Endothelial cell of umbilical vein (primary cell): Measurements from ENCODE around the gene TENM4. TPM values are rescaled to one million over a fixed set of nuclear protein-coding genes. Genes with fewer than 3 reads are reported as not detected.

ENCODE experiments used
- BruUV-seq: library from RNA; stranded (reverse); fragments of 400-500 nt; replicated peaks from 2 replicates; lab custom pipeline; 2021; lab: Mats Ljungman, UMichigan
- CTCF ChIA-PET: fragments of 300-600, 350-600 bp; sonication (Branson Sonifier 250); formaldehyde crosslinking; loops from one replicate; lab custom pipeline; 2021; ENCODE audit warnings: antibody characterized with exemption, inconsistent platforms; lab: Charles Lee
- POLR2A ChIA-PET: fragments of 300-600, 350-600 bp; sonication (Branson Sonifier 250); formaldehyde crosslinking; loops from one replicate; lab custom pipeline; 2021; ENCODE audit warnings: antibody characterized with exemption, inconsistent platforms; lab: Charles Lee
- DNase-seq: peaks from one replicate; pipeline ENCODE4 v3.0.0-alpha.2; 2011; ENCODE audit warnings: low read depth, low spot score
- FAIRE-seq: peaks from 2 replicates; lab custom pipeline; 2011; peaks lifted over from hg19 to GRCh38; lab: Jason Lieb, UNC
- H2AFZ ChIP-seq: 2 replicates; pipeline ENCODE4 v1.6.0; 2012; ENCODE audit warnings: low read depth, low read length, control low read depth, inconsistent platforms
- H3K27ac ChIP-seq: 2 replicates; pipeline ENCODE4 v1.5.1; 2011; ENCODE audit warnings: low read depth, mild to moderate bottlenecking, control low read depth, low read length, moderate library complexity; ENCODE audit not compliant: insufficient read depth
- H3K27me3 ChIP-seq, 2 experiments: 2 replicates each; pipeline versions ENCODE4 v1.6.0 to v1.6.1; 2011; ENCODE audit warnings: low read length in 2 of 2, mixed read lengths in 1 of 2; ENCODE audit not compliant: control insufficient read depth in 2 of 2, insufficient read depth in 2 of 2
- H3K36me3 ChIP-seq, 2 experiments: 2 replicates in 1 of 2; 3 replicates in 1 of 2; pipeline ENCODE4 v1.5.1; 2011; ENCODE audit warnings: low read length in 2 of 2, mild to moderate bottlenecking in 1 of 2, moderate library complexity in 1 of 2; ENCODE audit not compliant: control insufficient read depth in 2 of 2, insufficient read depth in 2 of 2; ENCODE audit errors: extremely low read depth in 1 of 2
- H3K4me1 ChIP-seq: 3 replicates; pipeline ENCODE4 v1.5.1; 2011; ENCODE audit warnings: mild to moderate bottlenecking, low read length; ENCODE audit not compliant: control insufficient read depth, insufficient read depth; ENCODE audit errors: extremely low read depth
- H3K4me2 ChIP-seq: 2 replicates; pipeline ENCODE4 v1.6.1; 2011; ENCODE audit warnings: low read length, control low read depth, mixed read lengths; ENCODE audit not compliant: insufficient read depth
- H3K4me3 ChIP-seq, 3 experiments: fragments of 200-600 bp in 1 of 3; sonication (generic), shearing (Covaris generic) in 1 of 3; replicated peaks in 1 of 3; 2 replicates each; pipeline ENCODE4 v1.5.1; 2011 to 2016; ENCODE audit warnings: control low read depth in 3 of 3, low read length in 3 of 3, mild to moderate bottlenecking in 2 of 3, inconsistent platforms in 1 of 3, low read depth in 1 of 3, moderate library complexity in 1 of 3; ENCODE audit not compliant: insufficient read depth in 1 of 3
- H3K79me2 ChIP-seq: 2 replicates; pipeline ENCODE4 v1.6.0; 2012; ENCODE audit warnings: low read length, inconsistent platforms; ENCODE audit not compliant: control insufficient read depth, insufficient read depth
- H3K9ac ChIP-seq: replicated peaks from 2 replicates; pipeline ENCODE3; 2011; ENCODE audit warnings: low read length, control low read depth; ENCODE audit not compliant: insufficient read depth; ENCODE audit errors: extremely low read depth
- H3K9me1 ChIP-seq: replicated peaks from 3 replicates; pipeline ENCODE4 v1.6.0; 2011; ENCODE audit warnings: mild to moderate bottlenecking, low read length; ENCODE audit not compliant: control insufficient read depth, insufficient read depth; ENCODE audit errors: extremely low read depth
- H3K9me3 ChIP-seq: replicated peaks from 2 replicates; pipeline ENCODE4 v1.5.1; 2012; ENCODE audit warnings: low read length, inconsistent platforms; ENCODE audit not compliant: control insufficient read depth, insufficient read depth
- H4K20me1 ChIP-seq: replicated peaks from 2 replicates; pipeline ENCODE3; 2011; ENCODE audit warnings: mild to moderate bottlenecking, low read length; ENCODE audit not compliant: control insufficient read depth, insufficient read depth; ENCODE audit errors: extremely low read depth
- CTCF ChIP-seq, 2 donors: IDR thresholded peaks; 1 replicate in 1 of 2; 2 replicates in 1 of 2; pipeline ENCODE4 v1.5.1; 2011; ENCODE audit warnings: low read length in 2 of 2, mild to moderate bottlenecking in 2 of 2, moderate library complexity in 2 of 2, control low read depth in 1 of 2, inconsistent platforms in 1 of 2, low read depth in 1 of 2; ENCODE audit not compliant: insufficient read depth in 1 of 2; ENCODE audit errors: extremely low read depth in 1 of 2
- EZH2 ChIP-seq: IDR thresholded peaks from 2 replicates; pipeline ENCODE4 v1.6.1; 2012; ENCODE audit warnings: borderline replicate concordance, low read depth, mild to moderate bottlenecking, moderate library complexity, low read length, inconsistent platforms; ENCODE audit not compliant: severe bottlenecking
- FOS ChIP-seq: IDR thresholded peaks from 2 replicates; pipeline ENCODE4 v1.6.1; 2011; ENCODE audit warnings: mild to moderate bottlenecking, low read length, moderate library complexity, borderline replicate concordance; ENCODE audit not compliant: insufficient read depth
- GATA2 ChIP-seq: IDR thresholded peaks from 2 replicates; pipeline ENCODE4 v1.7.0; 2011; ENCODE audit warnings: low read depth, mild to moderate bottlenecking, moderate library complexity, mixed read lengths, low read length; ENCODE audit not compliant: insufficient read length, insufficient read depth
- MAX ChIP-seq: IDR thresholded peaks from 2 replicates; pipeline ENCODE4 v1.6.1; 2011; ENCODE audit not compliant: insufficient read depth, insufficient read length
- MYC ChIP-seq: IDR thresholded peaks from one replicate; pipeline ENCODE4 v1.6.1; 2011; ENCODE audit warnings: mild to moderate bottlenecking, low read depth, low read length
- POLR2A ChIP-seq: IDR thresholded peaks from 2 replicates; pipeline ENCODE4 v1.6.1; 2012; ENCODE audit warnings: low read depth, mild to moderate bottlenecking, control low read depth, low read length
- POLR2AphosphoS5 ChIP-seq: IDR thresholded peaks from 2 replicates; pipeline ENCODE4 v1.6.1; 2012; ENCODE audit warnings: low read depth, mild to moderate bottlenecking, control low read depth, low read length, moderate library complexity; ENCODE audit not compliant: insufficient read depth
- dilution Hi-C: fragments of 300-500 bp; cut with MboI; formaldehyde crosslinking; loops from one replicate; pipeline ENCODE4 v1.15.0; 2019; ENCODE audit warnings: low sequenced_read_pairs; ENCODE audit not compliant: extremely low pct_ligation_motif_present
- intact Hi-C: fragments of 100-400 bp; cut with micrococcal nuclease; formaldehyde crosslinking; loops from one replicate; pipeline ENCODE4 v1.10.0; 2022
- polyA plus RNA-seq, 4 experiments: library from polyadenylated mRNA; depleted of rRNA in 3 of 4; stranded (reverse) in 3 of 4; unstranded in 1 of 4; fragments of >200 nt; gene quantifications; 2 replicates each; pipeline versions ENCODE4 v1.2.1 to v1.2.3, GENCODE V29; 2011 to 2012; ENCODE audit warnings: missing spikeins in 1 of 4
- total RNA-seq: library from RNA; stranded (reverse); gene quantifications from 2 replicates; pipeline ENCODE4 v1.2.3, GENCODE V29; 2021

The TENM4 gene
- total and polyA plus RNA-seq, 2 donors (not counting 3 experiments of a cell fraction or from before 2014, with no cell fraction given): 0.06 to 0.27 TPM

- Histone ChIP-seq H3K4me2 (no peak overlapping the region), H3K79me2 (no peaks in the 10 kb centered on the region), H3K9me3 (no peaks in the 10 kb centered on the region), H2AFZ (no peak overlapping the region), H3K27me3 (no peaks in the 10 kb centered on the region), H4K20me1 (no peaks in the 10 kb centered on the region), H3K36me3 (no peaks in the 10 kb centered on the region), H3K4me1 (no peaks in the 10 kb centered on the region), H3K9ac (no peak overlapping the region), H3K27ac (no peak overlapping the region), H3K4me3 (no peak overlapping the region), H3K9me1 (no peaks in the 10 kb centered on the region)
- dilution Hi-C loops (no loop called here), intact Hi-C loops (no loop called here)
- no peak for FAIRE-seq
- POLR2A ChIA-PET: no interaction called here
- CTCF ChIA-PET: no interaction called here
- DNase-seq: no peak
- no TSS peak for BruUV-seq
- TF ChIP-seq MYC (no peak), POLR2A (no peak), FOS (no peak), GATA2 (no peak), EZH2 (no peak), CTCF (IDR thresholded peaks at IDR 0.05; ENCODE audit: extremely low read depth in 1 of 2, insufficient read depth in 1 of 2, low read depth in 1 of 2, low read length in 2 of 2) (no peak), POLR2AphosphoS5 (no peak), MAX (no peak)
Observed at GRCh38 chr11:79308429-79308828, 132.4 kb downstream of the TENM4 start.
